H1 (cell line): ENCODE measurements around the gene PDZRN4. TPM values are rescaled to one million over a fixed set of nuclear protein-coding genes. Genes with fewer than 3 reads are reported as not detected.

Source experiments
- CTCF ChIA-PET: fragments of 300-600 bp; sonication (Branson Sonifier 250); formaldehyde crosslinking; loops from one replicate; lab custom pipeline; 2021; ENCODE audit not compliant: partially characterized antibody; lab: Charles Lee
- POLR2A ChIA-PET: fragments of 300-600 bp; sonication (Branson Sonifier 250); formaldehyde crosslinking; loops from one replicate; lab custom pipeline; 2021; ENCODE audit warnings: inconsistent platforms; ENCODE audit not compliant: partially characterized antibody; lab: Charles Lee
- DNase-seq, 2 experiments: peaks; one replicate each; pipeline versions ENCODE4 v3.0.0 to v3.0.0-alpha.2; 2010 to 2022; ENCODE audit warnings: low spot score in 2 of 2, low read depth in 1 of 2, mixed read lengths in 1 of 2
- FAIRE-seq: peaks from 2 replicates; lab custom pipeline; 2011; peaks lifted over from hg19 to GRCh38; lab: Jason Lieb, UNC
- H2AFZ ChIP-seq: 2 replicates; pipeline ENCODE4 v1.8.1; 2012; ENCODE audit warnings: low read length, inconsistent platforms
- H2AK5ac ChIP-seq: 2 replicates; pipeline ENCODE4 v1.6.1; 2013; ENCODE audit warnings: low read depth, low read length
- H2BK120ac ChIP-seq: replicated peaks from 2 replicates; pipeline ENCODE3; 2013; ENCODE audit warnings: low read depth, low read length, inconsistent platforms
- H2BK12ac ChIP-seq: 2 replicates; pipeline ENCODE4 v1.6.1; 2013; ENCODE audit warnings: low read depth, low read length
- H2BK15ac ChIP-seq: 2 replicates; pipeline ENCODE4 v1.6.1; 2013; ENCODE audit warnings: low read length
- H2BK20ac ChIP-seq: 2 replicates; pipeline ENCODE4 v1.6.1; 2013; ENCODE audit warnings: low read length
- H2BK5ac ChIP-seq: 2 replicates; pipeline ENCODE4 v1.6.1; 2013; ENCODE audit warnings: low read depth, low read length
- H3K14ac ChIP-seq: 2 replicates; pipeline ENCODE4 v1.6.1; 2013; ENCODE audit warnings: inconsistent platforms; ENCODE audit not compliant: insufficient read length
- H3K18ac ChIP-seq: 2 replicates; pipeline ENCODE4 v1.6.1; 2013; ENCODE audit warnings: low read length; ENCODE audit errors: extremely low read depth
- H3K23ac ChIP-seq: 2 replicates; pipeline ENCODE4 v1.6.1; 2013; ENCODE audit warnings: inconsistent platforms; ENCODE audit not compliant: insufficient read length
- H3K23me2 ChIP-seq: 2 replicates; pipeline ENCODE4 v1.6.1; 2013; ENCODE audit warnings: low read depth, low read length
- H3K27ac ChIP-seq: 2 replicates; pipeline ENCODE4 v1.6.1; 2011; ENCODE audit warnings: low read depth, low read length, inconsistent platforms
- H3K27me3 ChIP-seq, 4 experiments: replicated peaks in 1 of 4; 1 replicate in 1 of 4; 2 replicates in 3 of 4; pipeline versions ENCODE4 v1.6.1 to v1.8.1; 2011 to 2013; ENCODE audit warnings: low read length in 3 of 4, mild to moderate bottlenecking in 3 of 4, inconsistent platforms in 2 of 4, mixed read lengths in 2 of 4, moderate library complexity in 1 of 4; ENCODE audit not compliant: control insufficient read depth in 3 of 4, insufficient read depth in 3 of 4; ENCODE audit errors: extremely low read depth in 1 of 4
- H3K36me3 ChIP-seq, 4 experiments: 2 replicates each; pipeline versions ENCODE4 v1.6.1 to v1.8.1; 2011 to 2013; ENCODE audit warnings: mild to moderate bottlenecking in 4 of 4, low read length in 3 of 4, moderate library complexity in 2 of 4, control low read depth in 1 of 4, inconsistent platforms in 1 of 4; ENCODE audit not compliant: insufficient read depth in 4 of 4, control insufficient read depth in 2 of 4
- H3K4ac ChIP-seq: replicated peaks from 2 replicates; pipeline ENCODE3; 2013; ENCODE audit warnings: low read length, low read depth, mixed read lengths, inconsistent platforms; ENCODE audit not compliant: insufficient read length
- H3K4me1 ChIP-seq, 4 experiments: replicated peaks in 1 of 4; 1 replicate in 1 of 4; 2 replicates in 3 of 4; pipeline versions ENCODE4 v1.6.1 to v1.8.1; 2011 to 2013; ENCODE audit warnings: low read length in 3 of 4, inconsistent platforms in 2 of 4, mixed read lengths in 1 of 4; ENCODE audit not compliant: insufficient read depth in 4 of 4, control insufficient read depth in 3 of 4
- H3K4me2 ChIP-seq, 2 experiments: 2 replicates each; pipeline versions ENCODE4 v1.6.1 to v1.8.1; 2011 to 2013; ENCODE audit warnings: low read depth in 2 of 2, low read length in 2 of 2, control low read depth in 1 of 2, inconsistent platforms in 1 of 2, mild to moderate bottlenecking in 1 of 2; ENCODE audit not compliant: insufficient read depth in 1 of 2
- H3K4me3 ChIP-seq, 4 experiments: fragments of 200-600, 300-600 bp in 1 of 4; sonication (generic), shearing (Covaris generic), sonication (Bioruptor Twin) in 1 of 4; 2 replicates each; pipeline versions ENCODE4 v1.5.1 to v1.8.1; 2011 to 2016; ENCODE audit warnings: low read length in 4 of 4, low read depth in 3 of 4, control low read depth in 2 of 4, inconsistent platforms in 2 of 4, mild to moderate bottlenecking in 2 of 4, mixed read lengths in 1 of 4, moderate library complexity in 1 of 4; ENCODE audit not compliant: insufficient read depth in 2 of 4; ENCODE audit errors: extremely low read depth in 1 of 4
- H3K56ac ChIP-seq: replicated peaks from 2 replicates; pipeline ENCODE3; 2013; ENCODE audit warnings: low read depth, mild to moderate bottlenecking, mixed read lengths, low read length, inconsistent platforms; ENCODE audit not compliant: insufficient read length
- H3K79me1 ChIP-seq: 2 replicates; pipeline ENCODE4 v1.6.1; 2013; ENCODE audit warnings: low read depth, low read length, control low read depth
- H3K79me2 ChIP-seq, 2 experiments: 2 replicates each; pipeline versions ENCODE4 v1.6.1 to v1.8.1; 2012 to 2013; ENCODE audit warnings: low read length in 2 of 2, mild to moderate bottlenecking in 2 of 2, inconsistent platforms in 1 of 2; ENCODE audit not compliant: insufficient read depth in 2 of 2, control insufficient read depth in 1 of 2
- H3K9ac ChIP-seq, 4 experiments: replicated peaks in 1 of 4; 1 replicate in 1 of 4; 2 replicates in 3 of 4; pipeline versions ENCODE4 v1.6.1 to v1.8.1; 2011 to 2013; ENCODE audit warnings: low read depth in 3 of 4, low read length in 3 of 4, control low read depth in 2 of 4, mild to moderate bottlenecking in 2 of 4, moderate library complexity in 2 of 4, inconsistent platforms in 1 of 4; ENCODE audit errors: extremely low read depth in 1 of 4
- H3K9me3 ChIP-seq, 2 experiments: 2 replicates each; pipeline versions ENCODE4 v1.6.1 to v1.8.1; 2012 to 2013; ENCODE audit warnings: mild to moderate bottlenecking in 2 of 2, moderate library complexity in 2 of 2, control low read depth in 1 of 2, inconsistent platforms in 1 of 2, low read depth in 1 of 2, low read length in 1 of 2, mixed read lengths in 1 of 2; ENCODE audit not compliant: insufficient read depth in 2 of 2
- H4K20me1 ChIP-seq, 2 experiments: replicated peaks in 1 of 2; 2 replicates each; pipeline versions ENCODE3 to v1.8.1; 2011 to 2013; ENCODE audit warnings: inconsistent platforms in 2 of 2, low read length in 2 of 2, mild to moderate bottlenecking in 1 of 2; ENCODE audit not compliant: insufficient read depth in 2 of 2, control insufficient read depth in 1 of 2
- H4K5ac ChIP-seq: 2 replicates; pipeline ENCODE4 v1.6.1; 2013; ENCODE audit warnings: low read length, low read depth, mixed read lengths, inconsistent platforms; ENCODE audit not compliant: insufficient read length
- H4K8ac ChIP-seq: 2 replicates; pipeline ENCODE4 v1.8.0; 2013; ENCODE audit warnings: mild to moderate bottlenecking, moderate library complexity, low read length, inconsistent platforms; ENCODE audit not compliant: insufficient read depth; ENCODE audit errors: extremely low read depth
- H4K91ac ChIP-seq: replicated peaks from 2 replicates; pipeline ENCODE3; 2013; ENCODE audit warnings: low read length, mixed read lengths, inconsistent platforms; ENCODE audit not compliant: insufficient read length
- NRF1 ChIP-seq: IDR thresholded peaks from 2 replicates; pipeline ENCODE4 v1.6.1; 2011; ENCODE audit warnings: mild to moderate bottlenecking, low read depth, low read length, improper control_type of control experiment
- POLR2AphosphoS5 ChIP-seq: IDR thresholded peaks from 2 replicates; pipeline ENCODE4 v1.6.1; 2011; ENCODE audit warnings: low read depth, low read length
- polyA plus RNA-seq, 7 experiments: library from polyadenylated mRNA; depleted of rRNA in 3 of 7; stranded (reverse) in 5 of 7; unstranded in 2 of 7; fragments of >200 nt in 5 of 7; fragments of 200-250 nt in 2 of 7; gene quantifications; 1 replicate in 5 of 7; 2 replicates in 1 of 7; 4 replicates in 1 of 7; pipeline versions ENCODE4 v1.2.1 to v1.2.3, GENCODE V29; 2011 to 2013; ENCODE audit warnings: missing spikeins in 2 of 7, mixed read lengths in 2 of 7
- total RNA-seq: library from RNA; stranded (reverse); fragmentation: NEBNext Ultra II Directional; extraction: Animal tissue kit (Norgen Biotek cat#: 25700); gene quantifications from 2 replicates; pipeline ENCODE4 v1.2.1, GENCODE V29; 2021

Gene PDZRN4
- total and polyA plus RNA-seq, 2 of the 8 experiments (the other 6 are each of a cell fraction or from before 2014, with no cell fraction given), result not detected

DNA sequence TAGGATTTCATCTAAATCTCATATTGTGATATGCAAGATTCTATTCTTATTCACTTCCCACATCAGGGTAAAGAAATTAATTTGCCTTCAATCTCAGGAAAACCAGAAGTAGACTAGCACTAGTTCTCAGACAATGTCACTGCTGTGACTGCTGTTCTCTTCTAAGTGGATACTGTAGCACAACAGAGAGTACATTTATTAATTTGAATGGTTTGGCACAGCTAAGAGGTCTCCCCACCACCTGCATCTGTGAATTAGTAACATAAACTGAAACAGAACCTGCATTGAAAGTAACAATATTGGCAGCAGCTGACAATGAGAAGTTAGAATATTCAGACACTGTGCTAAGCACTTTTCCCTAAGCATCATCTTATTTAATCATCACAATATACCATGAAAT lies 253.1 kb downstream of the PDZRN4 start:
- Histone ChIP-seq H3K4me1 (peaks cover 0 to 6% (median 4%) of the 10 kb centered on the region in 4 experiments; a peak in 4 of 7 replicates), H4K91ac (no peak overlapping the region), H2BK15ac (no peak overlapping the region), H3K4me3 (no peak overlapping the region), H3K27ac (no peak overlapping the region), H3K79me1 (no peaks in the 10 kb centered on the region), H4K5ac (no peak overlapping the region), H3K56ac (no peak overlapping the region), H3K18ac (no peak overlapping the region), H3K79me2 (no peaks in the 10 kb centered on the region), H3K4me2 (no peak overlapping the region), H3K23ac (no peak overlapping the region), H3K9me3 (no peaks in the 10 kb centered on the region), H3K23me2 (no peaks in the 10 kb centered on the region), H2AK5ac (no peak overlapping the region), H3K14ac (no peak overlapping the region), H2AFZ (no peak overlapping the region), H3K9ac (no peak overlapping the region), H4K8ac (no peak overlapping the region), H3K27me3 (peaks cover 0 to 1% (median 0%) of the 10 kb centered on the region in 4 experiments; a peak in 1 of 7 replicates), H3K4ac (no peak overlapping the region), H2BK20ac (no peak overlapping the region), H3K36me3 (no peaks in the 10 kb centered on the region; a peak in 1 of 8 replicates), H2BK120ac (no peak overlapping the region), H4K20me1 (no peaks in the 10 kb centered on the region), H2BK5ac (no peak overlapping the region), H2BK12ac (no peak overlapping the region)
- POLR2A ChIA-PET, result interaction anchor here (1.8 kb wide), 1 partner anchor 9 kb away, joined by 4 read pairs; no protein-coding TSS in a partner anchor
- TF ChIP-seq NRF1 (no peak), POLR2AphosphoS5 (no peak)
- FAIRE-seq (no peak), DNase-seq (no peak)
- CTCF ChIA-PET, result no interaction called here
